Epithelial cell of umbilical artery (primary cell): ENCODE results near the gene HHIPL1. TPM values are rescaled to one million over a fixed set of nuclear protein-coding genes. Genes with fewer than 3 reads are reported as not detected.

Experiments used
- total RNA-seq: library from RNA; depleted of rRNA; stranded (reverse); fragments of >200 nt; gene quantifications from 2 replicates; pipeline ENCODE4 v1.2.3, GENCODE V29; 2014

Gene HHIPL1
- total RNA-seq, result 2.6 and 4.4 TPM in 2 replicates

GRCh38 chr14:99644723-99645544 is at the start of gene HHIPL1:
Gene HHIPL1 (plus strand): TSS chr14:99645129. CDS start chr14:99645208, 79 bp downstream.

DNA sequence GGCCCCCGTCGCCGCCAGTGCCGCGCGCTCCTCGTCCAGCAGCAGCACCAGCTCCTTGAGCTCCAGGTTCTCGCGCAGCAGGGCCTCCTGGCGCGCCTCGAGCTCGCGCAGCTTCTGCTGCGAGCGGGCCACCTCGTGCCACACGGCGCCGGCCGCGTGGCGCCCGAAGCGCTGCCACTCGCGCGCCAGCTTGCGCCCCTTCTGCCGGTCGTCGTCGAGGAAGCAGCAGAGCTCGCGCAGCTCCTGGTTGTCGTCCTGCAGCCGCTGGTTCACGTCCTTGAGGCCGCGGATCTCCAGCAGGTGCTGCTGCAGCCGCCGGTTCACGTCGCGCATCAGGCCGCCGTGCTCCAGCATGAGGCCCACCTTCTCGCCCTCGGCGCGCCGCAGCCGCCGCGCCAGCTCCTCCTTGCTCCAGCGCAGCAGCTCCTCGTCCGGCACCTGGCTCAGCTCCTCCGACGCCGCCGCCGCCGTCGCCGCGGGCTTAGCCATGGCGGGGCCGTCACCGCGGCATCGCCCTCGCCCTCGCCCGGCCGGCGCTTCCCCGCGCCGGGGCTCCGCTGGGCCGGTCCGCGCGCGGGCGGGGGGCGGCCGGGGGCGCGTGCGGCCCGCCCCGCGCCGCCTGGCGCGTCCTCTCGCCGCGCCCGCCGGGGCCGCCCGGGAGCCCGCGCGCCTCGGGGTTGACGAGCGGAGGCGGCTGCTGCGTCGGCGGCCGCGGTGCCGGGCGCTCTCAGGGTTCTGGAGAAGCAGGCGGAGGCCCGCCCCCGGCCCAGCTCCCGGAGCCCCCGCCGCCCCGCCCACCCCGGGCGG is 41.3 kb upstream of the HHIPL1 start, which contains the start of gene CCDC85C:
TSS of gene CCDC85C (minus strand) at position 737 of the 807 bp plus-strand sequence. CDS start at position 489, 248 bp downstream.

GRCh38 chr14:99683619-99684409 is 38.9 kb downstream of the HHIPL1 start, which contains the start of gene CYP46A1:
Gene CYP46A1 (plus strand): TSS chr14:99684298. CDS start chr14:99684418, 120 bp downstream.

Other genes with a start within 250 kb of the HHIPL1 start
- 63.8 and 67.6 TPM in 2 replicates for gene SETD3, start 164.3 kb upstream of the HHIPL1 start, total RNA-seq
- 13.1 and 22.7 TPM in 2 replicates for gene CCNK, start 163.7 kb upstream of the HHIPL1 start, total RNA-seq
- 15.9 and 22.3 TPM in 2 replicates for gene CCDC85C, start 40.9 kb upstream of the HHIPL1 start, total RNA-seq
- gene CYP46A1, start 39.2 kb downstream of the HHIPL1 start, total RNA-seq, result under 0.01 TPM in 1 of 2 replicates, not detected in the other
- gene EML1, start 148.3 kb downstream of the HHIPL1 start, total RNA-seq, result 66.9 and 90.0 TPM in 2 replicates